HG03432 (cell line): ENCODE data around the gene SMARCAL1.

ENCODE experiments used
- ATAC-seq: cut with Tn5 transposase; IDR thresholded peaks from one replicate; pipeline ENCODE4 v1.9.1; 2021; ENCODE audit warnings: mild to moderate bottlenecking, moderate library complexity; ENCODE audit not compliant: unreplicated experiment

SMARCAL1 gene

DNA sequence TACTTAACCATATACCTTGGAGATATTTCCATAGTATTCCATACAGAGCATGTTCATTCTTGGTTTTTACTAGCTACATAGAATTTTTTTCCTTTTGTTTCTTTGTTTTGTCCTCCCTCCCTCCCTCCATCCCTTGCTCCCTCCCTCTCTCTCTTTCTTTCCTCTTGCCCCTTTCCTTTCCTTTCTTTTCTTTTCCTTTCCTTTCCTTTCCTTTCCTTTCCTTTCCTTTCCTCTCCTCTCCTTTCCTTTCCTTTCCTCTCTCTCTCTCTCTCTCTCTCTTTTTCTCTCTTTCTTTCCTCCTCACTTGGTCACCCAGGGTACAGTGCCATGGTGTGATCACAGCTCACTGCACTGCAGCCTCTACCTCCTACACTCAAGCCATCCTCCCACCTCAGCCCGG is 114.7 kb downstream of the SMARCAL1 start:
- ATAC-seq, result no peak

DNA sequence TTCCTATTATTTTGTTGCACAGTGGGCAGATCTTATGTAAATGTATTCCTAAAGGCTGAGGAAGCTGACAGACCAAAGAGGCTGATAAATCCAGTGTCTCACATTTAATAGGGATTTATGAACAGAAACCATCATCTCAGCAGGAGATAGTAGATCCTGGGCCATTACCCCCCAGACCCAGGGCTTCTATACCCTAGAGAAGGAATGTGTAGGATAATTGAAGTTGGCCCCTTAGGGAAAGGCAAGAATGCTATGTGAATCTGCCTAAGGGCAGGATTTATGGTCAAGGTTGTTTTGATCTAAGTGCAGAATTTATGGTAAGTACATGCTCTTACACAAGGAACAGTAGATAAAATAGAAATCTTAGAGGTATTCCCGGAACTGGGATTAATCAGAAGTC is 115.3 kb downstream of the SMARCAL1 start:
- ATAC-seq, result no peak

DNA sequence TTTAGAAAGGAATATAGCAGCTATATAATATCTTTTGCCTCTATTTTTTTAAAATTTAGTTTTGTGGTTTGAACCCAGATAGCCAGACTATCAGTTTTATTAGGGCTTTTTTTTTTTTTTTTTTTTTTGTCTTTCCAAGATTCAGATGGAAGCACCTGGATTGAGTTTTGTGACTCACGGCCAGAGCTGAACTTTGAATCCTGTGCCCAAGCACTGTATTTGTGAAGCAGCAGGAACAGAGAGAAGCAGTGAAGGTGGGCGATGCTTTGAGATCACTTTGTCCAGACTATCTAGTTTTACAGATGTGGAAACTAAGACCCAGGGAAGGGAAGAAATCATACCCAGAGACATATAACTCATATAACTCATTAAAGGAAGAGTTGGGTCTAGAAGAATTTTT is 120.3 kb downstream of the SMARCAL1 start:
- no peak for ATAC-seq
